Epithelial cell of esophagus (primary cell): ENCODE measurements around the gene PARD3.
"Not testable (repeated sequence)": the region's sequence is repeated elsewhere in the genome, so short reads cannot be mapped to it uniquely, and the experiment has no call there.

Experiments used
- DNase-seq: peaks from one replicate; pipeline ENCODE4 v3.0.0; 2010; ENCODE audit warnings: low read depth
- H3K4me3 ChIP-seq: 2 replicates; pipeline ENCODE4 v1.5.1; 2011; ENCODE audit warnings: mild to moderate bottlenecking, low read length, control low read depth
- TF ChIP-seq, protein P1 (sequence below): IDR thresholded peaks from 2 replicates; pipeline ENCODE4 v1.5.1; 2011; ENCODE audit warnings: low read depth, mild to moderate bottlenecking, low read length, control low read depth, inconsistent platforms; ENCODE audit not compliant: insufficient read depth; ENCODE audit errors: missing control alignments

The PARD3 gene

GRCh38 chr10:34437906-34438305 is 377.2 kb downstream of the PARD3 start:
- DNase-seq = no peak
- no peak overlapping the region for H3K4me3 ChIP-seq
- TF ChIP-seq, protein P1, sequence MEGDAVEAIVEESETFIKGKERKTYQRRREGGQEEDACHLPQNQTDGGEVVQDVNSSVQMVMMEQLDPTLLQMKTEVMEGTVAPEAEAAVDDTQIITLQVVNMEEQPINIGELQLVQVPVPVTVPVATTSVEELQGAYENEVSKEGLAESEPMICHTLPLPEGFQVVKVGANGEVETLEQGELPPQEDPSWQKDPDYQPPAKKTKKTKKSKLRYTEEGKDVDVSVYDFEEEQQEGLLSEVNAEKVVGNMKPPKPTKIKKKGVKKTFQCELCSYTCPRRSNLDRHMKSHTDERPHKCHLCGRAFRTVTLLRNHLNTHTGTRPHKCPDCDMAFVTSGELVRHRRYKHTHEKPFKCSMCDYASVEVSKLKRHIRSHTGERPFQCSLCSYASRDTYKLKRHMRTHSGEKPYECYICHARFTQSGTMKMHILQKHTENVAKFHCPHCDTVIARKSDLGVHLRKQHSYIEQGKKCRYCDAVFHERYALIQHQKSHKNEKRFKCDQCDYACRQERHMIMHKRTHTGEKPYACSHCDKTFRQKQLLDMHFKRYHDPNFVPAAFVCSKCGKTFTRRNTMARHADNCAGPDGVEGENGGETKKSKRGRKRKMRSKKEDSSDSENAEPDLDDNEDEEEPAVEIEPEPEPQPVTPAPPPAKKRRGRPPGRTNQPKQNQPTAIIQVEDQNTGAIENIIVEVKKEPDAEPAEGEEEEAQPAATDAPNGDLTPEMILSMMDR = no peak

DNA sequence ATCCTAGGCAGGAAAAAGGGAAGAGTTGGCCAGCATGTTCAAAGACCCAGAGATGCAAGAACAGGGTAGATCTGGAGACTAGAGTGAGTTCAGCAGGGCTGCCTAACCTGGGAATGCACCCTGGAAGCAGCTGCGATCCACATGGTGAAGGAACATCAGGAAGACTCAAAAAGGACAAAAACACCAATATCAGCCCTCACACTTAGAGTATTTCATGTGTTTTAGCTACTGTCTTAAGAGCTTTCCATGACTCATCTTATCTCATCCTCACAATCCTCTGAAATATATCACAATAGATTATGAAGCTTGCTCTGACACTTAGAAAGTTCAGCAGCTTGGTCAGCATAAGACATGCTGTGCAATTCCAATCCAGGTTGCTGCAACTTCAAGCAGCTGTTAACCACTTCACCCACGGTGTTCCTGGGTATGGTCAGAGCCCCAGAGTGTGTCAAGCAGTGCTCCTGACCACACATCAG is 380.9 kb downstream of the PARD3 start:
- TF ChIP-seq, protein P1 = no peak
- peak; percentile 51 for DNase-seq
- no peak overlapping the region for H3K4me3 ChIP-seq

GRCh38 chr10:34433241-34434076 is 381.6 kb downstream of the PARD3 start:
- no peak for DNase-seq
- H3K4me3 ChIP-seq = no peak overlapping the region
- TF ChIP-seq, protein P1 = no peak

DNA sequence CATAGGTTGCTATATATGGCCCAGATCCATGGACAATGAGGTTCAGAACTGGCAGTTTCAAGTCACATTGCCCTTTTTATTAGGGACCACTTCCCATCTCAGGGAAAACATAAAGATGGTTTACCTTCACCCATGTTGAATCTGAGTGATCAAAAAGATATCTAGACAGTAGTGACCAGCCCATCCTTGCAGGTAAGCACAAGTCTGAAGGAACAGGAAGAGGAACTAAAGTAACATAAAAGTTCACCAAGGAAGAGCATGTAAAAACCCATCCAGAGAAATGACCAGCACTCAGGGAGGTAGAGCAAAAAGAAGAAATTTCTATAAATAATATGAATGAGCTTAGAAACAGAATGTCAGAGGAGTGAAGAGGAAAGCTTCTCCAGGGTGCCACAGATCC is 382.5 kb downstream of the PARD3 start:
- TF ChIP-seq, protein P1 = no peak
- no peak overlapping the region for H3K4me3 ChIP-seq
- DNase-seq = peak; percentile 62

DNA sequence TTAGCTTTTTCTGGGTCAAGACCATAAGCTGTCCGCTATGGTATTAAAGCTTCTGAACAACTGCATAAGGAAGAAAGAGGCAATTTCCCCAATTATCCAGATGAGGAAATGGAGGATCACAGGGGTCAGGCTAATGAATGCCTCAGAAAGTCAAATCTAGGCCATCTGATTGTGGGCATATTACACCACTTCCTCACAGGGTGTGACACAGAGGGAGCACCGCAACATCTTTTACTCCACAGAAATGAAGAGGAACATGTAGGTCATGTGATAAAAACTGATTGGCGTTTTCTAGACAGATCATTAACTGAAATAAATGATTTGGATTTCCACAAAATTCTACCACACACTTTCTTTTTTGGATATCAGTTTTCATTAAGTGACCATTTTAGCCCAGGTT is 384.4 kb downstream of the PARD3 start:
- TF ChIP-seq, protein P1 = no peak
- no peak overlapping the region for H3K4me3 ChIP-seq
- no peak for DNase-seq

- no peak for DNase-seq
- no peak overlapping the region for H3K4me3 ChIP-seq
- TF ChIP-seq, protein P1 = no peak
Observed at GRCh38 chr10:34428501-34428900, 386.6 kb downstream of the PARD3 start.

GRCh38 chr10:34427911-34428216 is 387.2 kb downstream of the PARD3 start:
- no peak overlapping the region for H3K4me3 ChIP-seq
- no peak for DNase-seq
- TF ChIP-seq, protein P1 = no peak

GRCh38 chr10:34427158-34427910 is 387.8 kb downstream of the PARD3 start:
- DNase-seq = peak; percentile 71
- not testable (repeated sequence) for H3K4me3 ChIP-seq

- H3K4me3 ChIP-seq, DNase-seq: not testable (repeated sequence)
Observed at GRCh38 chr10:34426538-34427157, 388.4 kb downstream of the PARD3 start.
